NOMO-1 treated with DMSO at 0.1 percent for 48 hours (cell line): ENCODE measurements around the gene OPRM1.
A peak's percentile ranks its signal among the peaks of the same experiment; 100 is the strongest.

ENCODE experiments used
- DNase-seq: peaks from one replicate; lab custom pipeline; 2025; ENCODE audit not compliant: unreplicated experiment; lab: John Stamatoyannopoulos, UW

The OPRM1 gene

DNA sequence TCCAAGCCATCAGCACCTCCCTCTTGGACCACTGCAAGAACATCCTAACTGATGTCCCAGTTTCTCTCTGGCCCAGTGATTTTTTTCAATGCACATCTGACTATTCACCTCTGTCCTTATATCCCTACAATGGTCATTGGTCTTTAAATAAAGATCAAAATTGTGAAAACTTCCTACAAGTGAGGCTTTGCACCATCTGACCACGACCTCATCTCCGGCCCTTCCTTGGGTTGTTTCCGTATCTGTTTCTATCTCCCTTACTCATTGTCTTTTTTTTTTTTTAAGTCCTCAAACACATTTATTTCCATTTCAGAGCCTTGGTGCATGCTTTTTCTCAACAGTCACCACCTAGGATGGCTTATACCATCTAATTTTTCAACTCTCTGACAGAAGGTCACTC lies 229.4 kb downstream of the OPRM1 start:
- no peak for DNase-seq

DNA sequence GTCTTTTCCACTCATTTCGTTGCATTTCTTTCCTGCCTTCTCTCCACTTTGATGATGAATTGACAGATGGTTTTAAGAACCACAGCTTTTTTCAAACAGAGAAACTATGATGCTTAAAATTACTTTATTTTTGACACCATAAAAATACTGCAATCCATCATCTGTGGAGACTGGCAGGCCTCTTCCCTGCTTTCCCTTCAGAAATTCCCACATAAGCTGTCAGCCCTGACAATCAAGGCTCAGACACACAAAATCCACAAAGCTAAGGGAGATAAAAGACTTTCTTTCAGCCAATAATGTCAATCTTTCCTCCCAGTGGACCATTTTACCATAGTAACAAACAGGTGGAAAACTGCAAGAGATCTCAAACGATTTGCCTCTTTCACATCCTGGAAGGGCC lies 235.1 kb downstream of the OPRM1 start:
- DNase-seq = no peak

DNA sequence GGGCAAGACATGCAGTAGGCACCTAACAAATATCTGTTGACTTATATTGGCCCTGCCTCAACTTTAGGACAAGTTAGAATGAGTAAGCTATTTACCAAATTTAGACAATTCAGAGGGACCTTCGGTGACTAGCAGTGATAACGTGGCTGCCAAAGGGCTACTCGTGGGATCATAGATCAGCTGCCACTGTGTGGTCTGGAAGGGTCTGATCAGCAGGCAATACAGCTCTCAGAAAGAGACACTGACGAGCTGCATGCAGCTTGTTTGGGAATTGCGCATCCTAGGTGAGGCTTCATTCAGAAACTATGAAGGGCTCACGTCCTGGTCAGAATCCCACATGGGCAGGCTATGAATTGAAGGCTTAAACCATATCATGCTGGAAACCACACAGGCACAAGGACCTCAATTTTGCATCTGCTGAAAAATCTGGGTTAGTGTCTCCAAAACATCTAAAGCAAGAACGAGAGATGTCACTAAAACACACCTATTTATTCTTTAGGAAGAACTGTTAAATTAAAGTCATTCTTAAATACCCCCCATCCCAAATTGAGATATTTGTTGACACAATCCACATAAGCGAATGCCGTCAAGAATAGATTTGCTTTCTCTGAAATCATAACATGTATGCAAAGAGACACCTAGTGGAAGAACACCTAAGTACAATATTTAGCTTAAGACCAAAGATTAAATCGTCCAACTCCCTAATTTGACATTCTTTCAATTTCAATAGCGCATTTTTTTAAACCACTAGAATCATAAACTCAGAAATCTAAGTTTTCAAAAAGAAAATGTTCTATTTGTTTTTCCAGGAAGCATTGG lies 238.0 kb downstream of the OPRM1 start:
- peak; percentile 65 for DNase-seq

DNA sequence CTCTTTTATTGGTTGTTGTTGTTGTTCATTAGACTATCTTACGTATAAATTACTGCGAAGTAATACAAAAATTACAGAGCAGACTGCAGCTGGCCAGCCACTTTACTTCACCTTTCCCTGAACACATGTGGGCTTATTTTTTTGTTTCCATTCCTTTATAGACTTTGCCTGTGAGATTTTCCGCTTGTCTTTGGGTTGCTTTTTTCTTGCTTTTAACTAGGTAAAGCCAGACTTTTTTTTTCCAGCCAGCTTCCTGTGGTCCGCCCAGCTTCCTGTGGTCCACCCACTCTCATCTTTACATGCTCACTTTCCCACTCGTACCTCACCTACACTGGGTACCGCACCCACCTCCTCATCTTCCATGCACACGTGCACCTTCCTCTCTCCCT lies 238.6 kb downstream of the OPRM1 start:
- no peak for DNase-seq

DNA sequence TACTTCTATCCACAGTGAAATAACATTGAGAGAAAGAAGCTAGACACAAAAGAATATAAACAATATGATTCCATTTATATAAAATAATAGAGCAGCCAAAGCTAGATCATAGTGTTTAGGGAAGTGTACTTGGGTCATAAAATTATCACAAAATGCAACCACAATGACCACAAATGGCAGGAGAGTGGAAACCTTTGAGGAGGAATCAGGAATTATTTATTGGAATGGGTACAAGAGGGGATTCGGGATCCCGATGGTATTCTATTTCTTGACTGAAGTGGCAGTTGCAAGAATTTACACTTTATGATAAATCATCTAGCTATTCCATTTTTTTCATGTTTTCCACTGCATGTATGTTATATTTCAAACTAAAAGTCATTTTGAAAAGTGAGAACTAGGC lies 241.5 kb downstream of the OPRM1 start:
- no peak for DNase-seq

DNA sequence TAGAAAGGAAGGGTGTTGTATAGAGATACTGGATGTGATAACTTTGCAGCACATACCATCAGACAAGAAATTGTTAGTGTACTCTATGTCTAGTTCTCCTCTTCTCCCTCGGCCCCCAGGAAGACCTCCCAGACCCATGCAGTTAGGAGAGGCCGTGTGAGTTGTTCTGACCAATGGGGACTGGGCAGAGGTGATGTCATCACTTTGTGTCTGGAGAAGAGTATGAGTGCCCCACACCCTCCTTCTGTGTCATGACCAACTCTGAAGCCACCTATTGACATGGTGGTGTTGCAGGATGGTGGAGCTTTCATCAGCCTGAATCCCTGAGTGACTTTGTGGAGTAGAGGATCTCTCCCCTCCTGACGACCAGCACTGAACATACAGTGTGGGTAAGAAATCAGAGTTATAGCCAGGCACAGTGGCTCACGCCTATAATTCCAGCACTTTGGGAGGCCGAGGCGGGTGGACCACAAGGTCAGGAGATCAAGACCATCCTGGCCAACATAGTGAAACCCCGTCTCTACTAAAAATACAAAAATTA lies 245.3 kb downstream of the OPRM1 start:
- no peak for DNase-seq

DNA sequence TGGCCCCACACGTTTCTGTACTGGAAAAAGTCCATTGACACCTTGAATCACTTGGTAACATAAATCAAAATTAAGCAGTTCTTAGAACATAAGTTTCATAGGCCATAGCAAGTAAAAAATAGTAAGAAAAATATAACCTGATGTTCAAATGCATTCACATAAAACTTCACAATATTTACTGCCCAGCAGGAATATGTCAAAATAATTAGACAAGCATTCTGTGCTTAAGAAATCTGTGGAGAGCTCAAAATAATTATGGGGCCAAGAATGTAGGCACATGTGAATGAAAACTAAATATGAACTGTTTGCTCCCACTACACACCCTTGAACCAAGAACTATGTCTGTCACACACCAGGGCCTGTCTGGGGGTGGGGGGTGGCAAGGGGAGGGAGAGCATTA lies 246.8 kb downstream of the OPRM1 start:
- DNase-seq = no peak

DNA sequence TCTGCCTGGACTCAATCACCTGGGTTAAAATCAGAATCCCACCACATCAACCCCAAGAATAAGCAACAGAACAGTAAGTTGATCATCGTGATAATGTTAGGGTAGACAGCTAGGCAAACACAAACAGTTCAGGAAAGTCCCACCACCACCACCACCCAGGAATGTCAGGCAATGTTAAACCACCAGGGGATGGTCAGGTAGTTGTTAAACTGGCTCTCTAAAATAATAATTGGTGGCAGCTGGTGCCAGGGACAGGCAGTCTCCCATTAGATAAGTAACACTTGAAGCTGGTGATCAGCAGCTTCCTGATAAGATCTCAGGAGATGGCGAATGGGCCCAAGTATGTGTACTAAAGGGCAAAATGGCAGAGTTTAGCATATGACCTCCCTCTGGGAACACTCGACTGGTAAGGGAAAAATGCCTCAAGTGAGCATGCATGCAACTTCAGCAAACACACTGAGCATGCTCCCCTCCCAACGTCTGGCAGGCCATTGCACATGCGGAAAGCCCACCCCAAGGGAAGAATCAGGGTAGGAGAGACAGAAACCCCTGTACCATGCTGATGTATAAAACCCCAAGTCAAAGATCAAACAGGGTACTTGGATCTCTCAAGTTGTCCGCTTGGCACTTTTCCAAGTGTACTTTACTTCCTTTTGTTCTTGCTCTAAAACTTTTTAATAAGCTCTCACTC lies 250.9 kb downstream of the OPRM1 start:
- no peak for DNase-seq

DNA sequence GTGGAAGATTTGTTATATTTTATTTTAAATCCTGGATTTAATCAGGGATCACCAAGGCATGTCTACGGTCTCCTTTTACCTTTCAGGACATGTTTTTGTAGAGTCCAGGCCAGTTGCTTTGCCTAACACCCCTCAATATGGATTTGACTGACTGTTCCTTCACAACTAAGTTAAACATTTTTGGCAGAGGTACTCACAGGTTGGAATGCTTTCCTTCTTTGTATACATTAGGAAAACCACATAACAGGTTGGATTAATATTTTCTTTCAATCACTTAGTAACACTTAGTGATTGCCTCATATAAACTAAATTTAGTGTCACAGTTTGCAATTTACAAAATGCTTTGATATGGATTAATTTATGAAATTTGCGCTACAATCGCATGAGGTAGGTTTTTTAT lies 253.0 kb downstream of the OPRM1 start:
- DNase-seq = no peak

DNA sequence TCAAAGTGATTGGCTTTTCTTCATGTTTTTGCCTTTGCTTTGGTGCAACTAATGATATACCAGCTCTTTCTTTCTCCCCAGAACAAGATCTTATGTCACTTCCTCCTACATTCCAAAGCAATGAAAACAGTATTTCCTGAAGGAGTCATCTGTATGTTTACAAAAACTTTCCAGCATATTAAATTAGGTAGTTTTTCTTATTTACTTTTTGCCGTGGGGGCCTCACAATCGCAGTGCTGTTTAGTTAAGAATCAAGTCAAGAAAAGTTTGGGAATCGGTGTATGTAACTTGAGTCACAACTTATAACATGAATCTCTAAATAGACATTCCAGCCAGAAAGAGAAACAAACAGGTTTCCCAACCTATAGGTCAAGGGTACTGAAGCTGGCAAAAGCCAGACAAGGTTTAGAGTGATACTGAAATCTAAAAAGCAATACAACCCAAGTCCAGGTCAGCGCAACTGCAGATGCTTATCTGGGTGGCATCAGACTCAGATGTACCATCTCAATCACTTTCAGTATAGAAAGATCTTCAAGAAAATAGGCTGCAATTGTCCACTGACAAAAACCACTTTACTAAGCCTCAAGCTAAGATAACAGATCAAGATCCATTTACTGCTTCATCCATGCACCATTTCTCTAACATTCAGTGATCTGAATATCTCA lies 253.9 kb downstream of the OPRM1 start:
- DNase-seq = no peak

DNA sequence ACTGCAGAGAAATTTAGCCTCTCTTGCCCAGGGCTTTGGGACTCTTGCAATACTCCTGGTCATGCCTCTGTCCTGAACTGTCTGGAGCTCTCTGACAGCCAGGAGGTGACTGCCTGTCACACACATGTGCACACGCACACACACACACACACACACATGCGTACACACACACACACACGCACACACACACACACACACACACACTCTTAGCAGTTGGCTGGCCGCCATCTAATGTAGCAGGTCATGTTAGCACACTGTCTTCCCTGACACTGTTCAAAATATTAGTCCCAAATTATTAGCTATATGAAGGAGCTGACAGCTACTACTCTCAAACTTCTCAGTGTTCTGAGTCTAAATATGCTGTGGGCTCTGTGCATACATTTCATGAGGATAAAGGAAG lies 256.7 kb downstream of the OPRM1 start:
- DNase-seq = no peak
